NCI-H526 (cell line): ENCODE measurements around the gene NFIX.

ENCODE experiments used
- DNase-seq, 2 experiments: peaks; one replicate each; lab custom pipeline; 2025; lab: John Stamatoyannopoulos, UW

The NFIX gene

DNA sequence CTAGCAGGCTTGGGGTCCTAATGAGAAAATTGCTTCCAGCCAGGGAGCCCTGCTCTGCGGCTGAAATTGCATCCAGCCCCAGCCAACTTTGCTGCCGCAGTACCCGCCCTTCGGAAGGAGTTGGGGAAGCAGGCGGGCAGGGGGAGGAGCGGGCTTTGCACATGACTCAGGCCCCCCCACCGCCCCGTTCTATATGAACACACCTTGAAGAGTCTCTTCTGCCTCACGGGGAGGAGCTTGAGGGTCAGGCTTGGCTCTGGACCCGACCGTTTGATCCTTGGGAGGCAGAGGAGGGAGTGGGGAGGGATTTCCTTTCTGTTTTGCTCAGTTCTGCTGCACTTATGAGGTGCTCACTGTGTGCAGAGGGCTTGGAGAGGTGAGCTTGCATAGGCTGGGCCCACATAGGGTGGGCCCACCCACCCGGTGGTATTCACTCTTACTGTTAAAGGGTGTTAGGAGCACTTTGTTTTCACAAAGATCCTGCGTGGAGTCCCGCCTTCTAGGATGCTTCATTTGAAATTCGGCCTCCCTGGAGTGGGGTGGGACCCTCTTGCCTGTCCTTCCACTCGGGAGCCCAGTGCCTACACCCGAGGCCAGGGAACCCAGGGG, 60.9 kb downstream of the NFIX start:
- no peak for DNase-seq

GRCh38 chr19:13057147-13057572, 61.9 kb downstream of the NFIX start:
- peak in 1 of 2 experiments; percentile 61 for DNase-seq

GRCh38 chr19:13057744-13058143, 62.5 kb downstream of the NFIX start:
- DNase-seq = no peak

GRCh38 chr19:13058951-13059660, 63.8 kb downstream of the NFIX start:
- peak in 1 of 2 experiments; percentile 31 for DNase-seq

DNA sequence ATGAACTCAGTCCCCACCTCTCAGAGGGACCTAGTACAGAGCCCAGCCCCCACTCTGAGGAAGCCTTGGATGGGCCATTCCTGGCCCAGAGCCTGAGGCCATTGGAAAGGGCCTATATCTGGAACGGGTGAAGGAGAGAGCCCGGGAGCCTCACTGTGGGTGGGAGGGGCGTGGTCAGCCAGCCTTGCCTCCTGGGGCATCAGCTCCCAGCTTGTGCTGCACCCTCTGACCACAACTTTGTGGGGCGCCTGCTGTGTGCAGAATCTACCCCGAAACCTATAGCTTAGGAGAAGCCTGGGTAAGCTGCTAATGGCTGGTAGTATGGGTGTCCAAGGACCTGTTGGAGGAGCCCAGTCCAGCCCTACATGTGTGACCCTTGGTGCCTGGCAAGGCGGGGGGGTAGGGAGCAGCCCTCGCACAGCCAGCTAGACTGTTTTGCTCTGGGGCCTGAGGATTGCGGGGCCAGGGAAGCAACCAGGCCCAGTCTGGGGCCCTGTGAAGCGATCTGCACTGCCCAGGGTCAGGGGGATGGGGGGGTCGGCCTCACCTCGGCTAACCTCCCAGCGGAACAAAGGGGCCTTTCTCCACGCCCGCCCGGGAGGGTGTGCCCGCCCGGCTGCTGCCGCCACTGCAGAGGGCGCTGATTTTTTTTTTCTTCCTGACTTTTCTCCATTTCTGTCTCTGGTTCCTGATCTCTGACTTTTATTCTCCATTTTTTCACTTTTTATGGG, 65.1 kb downstream of the NFIX start:
- DNase-seq = peak in 1 of 2 experiments; percentile 51

GRCh38 chr19:13060964-13061927, 66.0 kb downstream of the NFIX start:
- peak in 1 of 2 experiments; percentile 77 for DNase-seq

DNA sequence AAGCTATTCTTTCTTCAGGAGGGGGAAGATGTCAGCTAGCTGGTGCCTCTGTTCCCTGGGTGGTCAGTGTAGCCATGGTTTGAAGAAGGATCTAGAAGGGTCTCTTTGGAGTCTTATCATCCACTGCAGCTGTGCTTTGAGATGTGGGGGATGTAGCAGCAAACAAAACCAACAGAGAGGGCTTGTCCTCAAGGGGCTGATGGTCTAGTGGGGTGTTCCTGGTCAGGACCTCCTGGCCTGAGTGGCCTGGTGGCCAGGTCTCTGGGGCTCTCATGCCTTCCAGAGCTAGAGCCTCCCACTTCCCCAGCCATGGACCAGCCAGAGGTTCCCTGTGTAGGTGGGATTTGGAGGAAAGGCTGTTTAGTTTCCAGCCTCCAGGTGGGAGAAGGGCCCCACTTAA, 67.0 kb downstream of the NFIX start:
- DNase-seq = no peak

DNA sequence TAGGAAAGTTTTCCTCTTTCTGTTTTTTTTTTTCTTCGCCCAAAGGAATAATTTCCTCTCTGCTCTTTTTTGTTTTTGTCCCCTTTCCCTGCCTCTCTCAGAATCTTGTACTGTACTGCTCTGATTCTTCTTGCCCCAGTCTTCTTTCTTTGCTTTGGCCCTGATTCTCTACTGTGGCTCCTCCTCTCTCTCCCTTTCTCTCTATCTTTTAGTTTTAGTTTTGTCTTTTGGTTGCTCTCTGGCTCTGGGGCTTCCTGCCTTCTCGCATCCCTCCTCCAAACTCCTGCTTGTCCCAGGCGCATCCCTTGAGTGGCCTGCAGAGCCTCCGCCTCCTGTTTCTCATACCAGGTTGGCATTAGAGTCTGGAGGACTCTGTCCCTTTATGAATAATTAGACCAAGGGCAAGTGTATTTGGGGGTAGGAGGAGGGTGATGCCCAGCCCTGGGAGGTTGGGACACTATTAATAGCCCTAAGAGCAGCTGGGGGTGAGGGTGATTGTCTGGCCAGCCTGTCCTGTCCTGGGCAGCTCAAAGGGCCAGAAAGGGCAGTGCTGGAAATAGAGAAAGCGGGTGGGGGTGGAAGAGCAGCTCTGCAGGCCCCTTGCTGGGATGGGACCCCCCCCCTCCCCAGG, 68.3 kb downstream of the NFIX start:
- DNase-seq = no peak

DNA sequence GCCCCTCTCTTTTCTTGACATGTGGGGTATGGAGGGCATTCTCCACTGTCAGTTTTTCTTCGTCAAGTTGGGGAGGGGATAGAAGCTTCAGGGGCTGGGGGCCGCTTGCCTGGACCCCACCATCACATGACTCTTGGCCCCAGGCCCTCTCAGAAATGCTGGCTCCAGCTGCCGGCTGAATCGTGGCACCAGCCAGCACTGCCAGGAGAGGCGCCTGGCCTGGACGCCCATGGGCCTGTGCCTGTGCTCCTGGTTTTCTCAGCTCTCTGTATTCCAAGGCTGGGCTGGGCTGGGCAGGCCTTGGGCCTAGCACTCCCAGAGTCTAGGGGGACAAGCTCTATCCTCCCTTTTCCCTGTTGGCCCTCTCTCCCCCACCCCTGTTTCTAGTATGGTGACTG, 68.8 kb downstream of the NFIX start:
- DNase-seq = no peak

DNA sequence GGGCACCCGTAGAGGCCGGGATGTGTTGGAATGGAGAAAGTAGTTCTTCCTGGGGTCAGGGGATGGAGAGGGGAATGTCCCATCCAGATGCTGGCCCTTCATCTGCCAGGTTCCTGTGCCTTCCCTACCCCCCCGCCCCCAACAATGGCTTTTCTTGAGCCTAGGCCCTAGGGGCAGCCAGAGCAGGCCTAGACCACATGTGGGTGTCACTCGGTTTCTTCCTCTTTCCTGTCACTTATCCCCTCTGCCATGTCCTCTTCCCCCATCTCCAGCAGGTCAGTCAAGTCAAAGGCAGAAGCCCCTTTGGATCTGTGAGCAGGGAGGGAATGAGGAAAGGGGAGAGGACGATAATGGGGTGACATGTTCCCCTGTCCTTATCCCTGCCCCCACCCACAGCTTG, 71.0 kb downstream of the NFIX start:
- DNase-seq = no peak

- DNase-seq = no peak
Observed at GRCh38 chr19:13066933-13067807, 71.9 kb downstream of the NFIX start.

DNA sequence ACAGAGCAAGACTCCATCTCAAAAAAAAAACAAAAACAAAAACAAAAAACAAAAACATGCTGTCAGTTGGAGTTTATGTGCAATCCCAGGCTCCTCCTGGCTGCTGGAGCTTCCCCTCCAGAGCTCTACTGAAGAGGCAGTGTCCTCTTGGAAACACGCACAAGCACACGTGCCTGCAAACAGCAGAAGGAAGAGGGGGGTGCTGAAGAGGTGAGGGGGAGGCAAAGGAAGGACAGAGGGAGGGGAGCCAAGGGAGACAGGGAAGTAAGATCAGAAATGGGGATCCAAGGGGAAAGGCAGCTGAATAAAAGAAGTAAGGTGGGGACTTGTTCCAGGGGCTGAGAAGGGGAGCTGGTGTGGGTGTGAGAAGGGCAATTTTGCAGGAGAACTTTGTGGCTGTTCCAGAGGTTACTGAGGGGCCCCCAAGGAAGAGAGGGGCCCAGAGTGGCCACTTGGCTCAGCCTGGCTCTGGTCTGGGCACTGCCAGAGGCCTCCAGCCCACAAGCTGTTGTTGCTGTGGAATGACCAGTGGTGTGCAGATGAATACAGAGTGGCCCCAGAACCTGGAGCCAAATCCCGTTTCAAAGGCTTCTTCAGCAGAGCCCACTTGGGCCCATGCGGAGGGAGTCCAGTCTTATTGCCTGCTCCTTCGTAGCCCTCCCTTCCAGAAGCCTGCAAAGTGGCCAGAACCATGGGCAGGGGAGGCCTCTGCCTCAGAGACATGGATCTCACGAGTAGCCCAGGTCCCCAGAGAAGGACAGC, 73.0 kb downstream of the NFIX start:
- DNase-seq = no peak

DNA sequence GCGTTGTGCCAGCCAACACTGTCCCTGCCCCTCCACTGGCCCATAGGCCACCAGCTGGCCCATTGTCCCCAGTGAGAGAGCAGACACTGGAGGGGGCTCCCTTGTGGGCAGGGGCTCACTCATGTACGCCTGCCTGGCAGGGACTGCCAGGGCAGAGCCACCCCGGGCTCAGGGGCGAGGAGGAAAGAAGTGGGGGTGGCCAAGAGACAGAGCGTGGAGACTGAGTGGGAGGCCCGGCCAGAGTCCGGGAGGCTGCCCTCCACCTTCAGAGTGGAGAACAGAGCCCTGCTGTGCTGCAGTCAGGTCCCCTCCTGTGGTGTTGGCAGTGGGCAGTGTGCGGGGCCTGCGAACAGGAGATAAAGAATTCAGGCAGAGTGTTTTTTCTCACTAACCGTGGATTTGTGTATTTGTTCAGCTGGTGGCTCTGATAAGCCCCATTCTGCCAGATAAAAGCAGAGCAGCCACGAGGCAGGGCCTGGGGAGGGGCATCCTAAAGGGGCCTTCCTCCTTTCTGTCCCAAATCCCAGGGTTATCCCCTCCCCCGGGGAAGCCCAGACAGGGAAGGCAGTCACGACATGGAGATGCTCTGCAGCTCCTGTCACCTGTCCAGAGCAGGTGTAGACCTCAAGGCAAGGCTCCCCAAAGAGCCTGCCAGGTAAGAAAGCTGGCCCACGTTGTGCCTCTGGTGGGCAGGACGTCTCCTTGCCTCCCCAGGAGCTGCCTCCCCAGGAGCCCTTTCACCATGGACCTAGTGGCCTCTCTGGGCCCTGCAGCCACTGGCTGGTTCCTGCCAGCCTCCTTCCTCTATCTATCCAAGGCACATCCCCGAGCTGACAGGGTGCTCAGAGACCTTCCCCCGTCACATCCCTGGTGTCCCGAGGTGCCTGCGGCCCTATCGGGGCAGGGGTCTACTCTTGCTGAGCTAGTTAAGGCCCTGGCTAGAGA, 74.4 kb downstream of the NFIX start:
- DNase-seq = no peak

- no peak for DNase-seq
Observed at GRCh38 chr19:13070425-13071140, 75.3 kb downstream of the NFIX start.

DNA sequence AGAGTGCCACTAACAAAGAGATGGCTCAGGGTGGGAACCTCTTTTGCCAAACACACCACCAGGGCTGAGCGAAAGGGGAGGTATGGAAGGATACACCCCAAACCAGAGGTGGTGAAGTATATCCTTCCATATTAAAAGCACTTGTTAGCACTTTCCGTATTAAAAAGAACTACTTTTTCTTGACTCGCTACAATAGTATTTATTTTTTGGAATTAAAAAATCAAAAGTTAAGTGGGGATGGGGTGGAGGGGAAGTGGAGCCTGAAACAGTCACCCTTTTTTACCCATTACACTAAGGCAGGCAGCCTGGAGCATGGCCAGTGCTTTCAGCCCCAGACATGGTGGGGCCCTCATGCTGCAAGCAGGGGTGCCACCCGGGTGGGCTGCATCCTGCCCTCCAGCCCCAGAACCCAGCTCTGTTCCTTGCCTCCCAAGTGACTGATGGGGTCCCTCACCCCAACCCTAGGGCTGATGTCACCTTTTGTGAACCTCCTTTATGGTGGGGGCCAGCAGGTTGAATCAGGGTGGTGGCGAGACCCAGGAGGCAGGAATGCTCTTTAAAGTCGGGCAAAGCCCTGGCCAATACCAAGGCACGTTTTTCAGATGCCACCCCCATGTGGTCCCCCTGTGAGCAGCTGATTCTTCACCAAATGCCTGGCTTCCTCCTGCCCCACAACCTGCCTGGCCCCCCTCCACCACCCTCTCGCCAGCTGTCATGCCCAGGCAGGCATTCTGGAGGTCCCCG, 76.3 kb downstream of the NFIX start:
- no peak for DNase-seq

DNA sequence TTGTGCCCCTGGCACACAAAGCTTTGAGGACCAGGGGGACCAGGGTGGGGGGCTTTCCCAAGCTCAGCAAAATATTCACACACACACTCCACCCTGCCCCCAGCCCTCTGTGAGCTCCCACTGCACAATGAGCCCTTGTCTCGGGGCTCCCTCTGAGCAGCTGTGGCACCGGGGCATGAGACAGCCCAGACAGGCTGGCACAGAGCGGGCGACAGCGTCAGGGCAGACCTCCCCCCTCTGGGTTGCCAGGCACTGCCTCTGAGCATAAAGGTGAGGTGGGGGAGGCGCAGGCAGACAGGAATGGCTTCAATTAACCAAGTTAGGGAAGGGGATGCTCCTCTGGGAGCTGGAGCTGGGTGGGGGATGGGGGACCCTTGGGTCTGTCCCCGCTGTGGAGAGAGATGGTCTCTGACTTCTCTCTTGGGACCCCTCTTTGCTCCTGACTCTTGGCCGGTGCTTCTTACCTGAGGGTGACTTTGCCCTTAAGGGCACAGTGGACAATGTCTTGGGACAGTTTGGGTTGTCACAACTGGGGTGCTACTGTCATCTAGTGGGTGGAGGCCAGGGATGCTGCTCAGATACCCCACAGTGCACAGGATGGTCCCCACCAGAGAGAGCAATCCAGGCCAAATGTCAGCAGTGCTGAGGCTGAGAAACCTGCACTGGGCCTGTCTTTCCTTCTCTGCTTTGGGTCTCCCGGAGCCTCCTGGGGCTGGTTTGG, 77.1 kb downstream of the NFIX start:
- DNase-seq = no peak
